ENCODE data around the gene NOXO1.

Gene NOXO1

DNA sequence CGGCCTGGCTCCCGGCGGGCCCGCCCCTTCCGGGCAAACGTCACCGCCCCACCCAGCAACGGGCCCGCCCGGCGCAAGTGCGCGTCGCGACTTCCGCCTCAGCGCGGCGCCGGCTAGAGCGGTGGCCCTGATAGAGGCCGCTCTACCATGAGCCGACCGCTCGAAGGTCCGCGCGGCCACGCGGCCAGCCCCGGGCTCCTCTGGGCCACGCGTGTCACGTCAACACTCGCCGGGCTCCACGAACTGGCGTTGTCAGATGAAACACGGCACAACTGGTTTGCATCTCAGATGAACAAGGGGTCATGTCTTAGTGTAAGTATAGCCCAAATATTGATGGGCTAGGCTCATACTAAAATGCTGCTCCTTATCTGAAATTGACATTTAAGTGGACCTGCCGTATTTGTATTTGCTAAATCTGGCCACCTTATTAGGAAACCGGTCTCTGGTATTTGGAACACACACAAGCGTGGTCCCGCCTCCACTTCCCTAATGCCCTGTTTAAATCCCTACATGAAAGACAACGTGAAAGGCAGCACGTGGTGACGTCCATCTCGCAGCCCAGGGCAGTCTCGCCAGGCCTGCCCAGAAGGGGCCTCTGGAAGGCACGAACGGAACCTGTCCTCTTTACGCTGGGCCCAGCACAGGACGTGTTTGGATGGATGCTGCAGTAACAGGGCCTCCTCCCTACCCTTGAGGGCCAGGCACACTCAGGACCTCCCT lies 28.7 kb upstream of the NOXO1 start, which contains the start of gene ZNF598:
Gene ZNF598, minus strand, starts transcription at position 31 of the 720 bp plus-strand sequence.
- peak; percentile 82 for DNase-seq

DNA sequence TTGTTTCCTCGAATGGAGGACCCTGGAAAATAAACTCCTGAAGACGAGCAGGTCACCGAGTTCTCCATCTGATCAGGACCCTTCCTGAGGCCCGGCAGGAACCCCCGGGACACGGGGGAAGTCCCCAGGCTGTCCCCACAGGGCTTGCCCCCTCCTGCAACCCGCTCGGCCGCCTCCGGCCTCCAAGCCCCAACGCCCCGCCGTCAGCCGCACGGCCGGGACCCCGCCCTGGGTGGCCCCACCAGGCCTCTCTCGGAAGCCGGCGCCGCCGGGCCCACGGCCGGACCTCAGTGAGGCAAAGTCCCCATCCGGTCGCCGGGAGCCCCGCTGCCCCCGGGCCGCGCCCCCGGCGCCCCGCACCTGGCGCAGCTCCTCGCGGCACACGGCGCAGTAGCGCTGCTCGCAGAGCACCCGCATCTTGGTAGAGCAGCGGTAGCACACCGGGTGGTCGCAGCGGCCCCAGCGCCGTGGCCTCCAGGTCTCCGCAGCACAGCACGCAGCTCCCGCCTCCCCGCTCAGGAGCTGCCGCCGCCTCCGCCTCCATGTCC lies 28.0 kb upstream of the NOXO1 start:
- no peak for DNase-seq

DNA sequence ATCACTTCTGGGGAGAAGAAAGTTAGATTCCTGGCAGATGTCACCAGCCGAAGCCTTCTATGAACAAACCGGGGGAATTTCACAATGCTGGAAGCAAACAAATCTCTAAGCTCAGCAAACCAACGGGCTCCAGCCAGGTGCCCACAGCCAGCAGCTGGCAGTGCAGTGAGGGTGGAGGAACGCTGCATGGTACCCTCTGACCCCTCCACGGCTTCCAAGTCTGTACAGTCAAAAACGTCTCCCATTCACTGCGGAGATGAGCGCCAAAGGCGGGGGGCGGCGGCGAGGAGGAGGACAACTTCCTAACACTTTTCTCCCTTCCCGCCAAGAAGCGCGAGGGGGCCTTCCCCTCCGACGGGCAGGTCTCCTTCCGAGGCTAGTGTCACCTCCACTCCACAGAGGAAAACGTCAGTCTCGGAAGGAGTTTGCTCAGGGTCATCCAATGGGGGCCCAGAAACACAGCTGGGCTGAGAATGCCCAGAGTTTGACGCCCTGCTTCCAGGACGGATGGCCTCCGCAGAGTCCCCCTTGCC lies 27.4 kb upstream of the NOXO1 start:
- DNase-seq = no peak

GRCh38 chr16:2008009-2008526 lies 26.8 kb upstream of the NOXO1 start:
- DNase-seq = no peak

- no peak for DNase-seq
Observed at GRCh38 chr16:2007081-2007836, 26.0 kb upstream of the NOXO1 start.

DNA sequence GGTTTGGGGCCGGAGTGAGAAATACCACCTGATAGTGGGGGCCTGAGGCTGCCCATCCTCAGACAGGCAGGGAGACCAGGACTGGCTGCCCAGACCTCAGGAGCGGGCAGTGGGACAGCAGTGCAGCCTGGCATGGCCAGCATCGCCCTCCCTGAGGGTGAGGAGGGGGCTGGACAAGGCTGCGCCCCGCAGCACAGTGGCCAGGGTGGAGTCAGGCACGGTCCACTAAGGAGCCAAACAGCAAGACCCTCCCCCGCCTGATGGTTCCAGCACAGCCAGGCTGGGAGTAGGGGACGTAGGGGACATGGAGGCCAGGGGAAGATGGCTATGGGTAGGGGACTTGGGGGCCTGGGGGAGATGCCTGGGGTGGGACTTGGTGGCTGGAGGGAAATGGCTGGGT lies 25.0 kb upstream of the NOXO1 start:
- no peak for DNase-seq

DNA sequence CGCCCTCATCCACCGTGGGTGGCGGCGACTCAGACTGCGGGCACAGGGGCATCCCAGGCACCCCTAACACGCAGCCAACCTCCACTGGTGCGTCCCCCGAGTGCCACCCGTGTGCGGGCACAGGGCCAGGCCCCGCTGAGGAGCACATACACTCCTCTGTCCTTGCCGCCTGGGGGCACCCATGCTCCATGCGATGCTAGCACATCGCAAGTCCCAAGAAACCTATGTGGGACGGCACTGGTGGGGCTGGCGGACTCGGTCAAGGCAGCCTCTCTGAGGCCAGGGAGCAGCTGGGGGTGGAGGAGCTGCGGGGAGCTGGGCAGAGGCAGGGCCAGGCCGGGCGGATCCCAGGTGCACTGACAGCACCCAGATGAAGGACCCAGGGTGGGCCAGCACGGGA lies 24.4 kb upstream of the NOXO1 start:
- no peak for DNase-seq

- DNase-seq = no peak
Observed at GRCh38 chr16:2004795-2005517, 23.7 kb upstream of the NOXO1 start.

GRCh38 chr16:2003827-2004641 lies 22.8 kb upstream of the NOXO1 start:
- DNase-seq = peak; percentile 80

GRCh38 chr16:2003231-2003826 lies 22.1 kb upstream of the NOXO1 start:
- no peak for DNase-seq

DNA sequence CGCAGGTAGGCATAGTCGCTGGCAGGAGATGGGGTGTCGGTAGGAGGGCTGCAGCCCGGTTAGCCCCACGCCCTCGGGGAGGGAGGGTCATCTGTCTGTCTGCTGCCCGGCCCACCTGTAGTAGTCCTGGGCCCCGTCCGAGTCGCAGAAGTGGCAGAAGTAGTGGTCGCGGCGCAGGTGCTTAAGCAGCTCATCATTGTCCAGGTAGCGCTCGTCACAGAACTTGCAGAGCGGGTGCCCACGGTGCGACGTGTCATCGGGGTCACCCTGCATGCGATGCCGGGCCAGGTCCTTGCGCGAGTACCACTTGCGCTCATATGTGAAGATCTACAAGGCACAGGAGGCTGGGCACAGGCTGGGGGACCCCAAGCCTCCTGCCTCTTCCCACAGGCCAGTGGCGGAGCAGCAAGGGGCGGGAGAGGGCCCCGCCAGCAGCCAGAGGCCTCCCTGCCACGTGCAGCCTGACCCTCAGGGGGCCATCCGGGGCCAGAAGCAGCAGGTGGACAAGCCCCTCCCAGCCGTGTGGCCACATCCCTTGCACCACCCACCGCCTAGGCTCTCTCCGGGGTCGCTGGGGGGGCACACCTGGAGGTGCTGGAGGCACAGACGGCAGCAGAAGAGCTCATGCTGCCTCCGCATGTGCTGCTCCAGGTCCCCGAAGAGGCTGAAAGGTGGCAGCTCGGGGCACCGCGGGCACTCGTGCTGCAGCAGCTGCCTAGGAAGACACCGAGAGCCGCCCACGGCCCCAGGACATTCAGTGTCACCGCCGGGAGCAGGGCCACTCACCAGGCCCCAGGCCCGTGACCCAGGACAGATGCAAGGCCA lies 21.3 kb upstream of the NOXO1 start:
- no peak for DNase-seq

DNA sequence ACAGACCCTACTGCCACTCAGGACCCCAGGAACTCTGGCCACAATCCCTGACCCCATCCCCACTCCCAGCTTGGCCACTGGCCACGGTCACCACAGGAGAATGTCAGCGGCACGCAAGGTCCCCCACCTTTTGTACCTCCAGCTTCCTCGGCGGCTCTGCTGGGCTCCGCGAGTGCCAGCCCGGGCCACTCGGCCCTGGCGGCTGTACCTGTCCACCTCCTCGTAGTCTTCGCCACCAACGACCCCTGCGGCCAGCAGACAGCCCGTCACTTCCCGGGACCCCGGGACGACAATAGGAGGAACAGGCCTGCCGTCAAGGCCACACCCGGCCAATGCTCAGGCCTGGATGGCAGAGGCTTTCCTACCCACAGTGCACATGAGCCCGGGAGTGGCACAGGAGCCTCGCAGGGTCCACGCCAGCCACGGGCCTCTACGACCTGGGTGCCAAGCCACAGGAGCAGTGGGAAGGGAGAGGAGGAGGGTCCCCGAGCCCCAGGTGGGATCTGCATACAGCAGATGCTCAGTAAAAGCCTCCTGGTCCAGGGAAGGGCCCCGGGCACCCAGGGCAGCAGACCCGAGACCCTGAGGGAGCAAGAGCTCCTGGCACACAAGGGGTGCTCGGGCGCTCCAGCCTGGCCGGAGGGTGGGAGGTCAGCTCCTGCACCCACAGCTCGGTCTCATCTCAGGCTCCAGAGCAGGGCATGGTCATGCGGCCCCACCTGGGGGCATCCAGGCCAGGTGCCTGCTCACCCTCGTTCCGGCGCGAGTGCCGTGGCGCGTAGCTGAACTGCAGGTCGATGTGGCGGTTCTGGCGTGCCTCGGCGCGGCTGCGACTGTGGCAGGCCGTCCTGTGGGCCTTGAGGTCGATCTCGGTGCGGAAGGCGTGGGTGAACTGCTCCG lies 20.4 kb upstream of the NOXO1 start:
- no peak for DNase-seq

GRCh38 chr16:2001035-2001434 lies 19.8 kb upstream of the NOXO1 start:
- DNase-seq = no peak

DNA sequence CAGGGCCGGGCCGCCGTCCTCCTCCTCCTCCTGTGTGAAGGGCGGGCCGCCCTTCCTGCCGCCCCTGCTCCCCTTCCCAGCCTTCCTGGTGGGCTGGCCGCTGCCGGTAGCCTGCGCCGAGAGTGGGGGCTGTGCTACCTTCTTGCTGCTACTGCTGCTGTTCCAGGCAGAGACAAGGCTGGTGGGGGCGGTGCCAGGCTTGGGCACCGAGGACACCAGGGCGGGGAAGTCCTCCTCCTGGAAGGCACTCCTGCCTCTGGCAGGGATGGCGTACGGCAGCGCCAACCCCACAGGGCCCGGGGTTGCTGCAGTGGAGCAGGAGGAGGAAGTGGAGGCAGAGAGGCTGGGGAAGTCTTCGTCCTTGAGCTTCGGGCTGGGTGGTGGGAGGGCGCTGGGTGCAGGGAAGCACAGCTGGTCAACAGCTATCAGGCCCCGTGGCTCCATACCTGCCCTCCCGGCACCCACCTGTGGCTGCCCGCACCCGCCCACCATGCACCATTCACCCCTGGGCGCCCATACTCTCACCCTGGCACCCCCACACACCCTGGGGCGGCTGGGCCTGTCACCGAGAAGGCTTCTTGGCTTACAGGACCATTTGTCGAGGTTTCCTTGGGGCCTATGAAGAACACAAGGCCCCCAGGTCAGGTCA lies 18.7 kb upstream of the NOXO1 start:
- DNase-seq = no peak

DNA sequence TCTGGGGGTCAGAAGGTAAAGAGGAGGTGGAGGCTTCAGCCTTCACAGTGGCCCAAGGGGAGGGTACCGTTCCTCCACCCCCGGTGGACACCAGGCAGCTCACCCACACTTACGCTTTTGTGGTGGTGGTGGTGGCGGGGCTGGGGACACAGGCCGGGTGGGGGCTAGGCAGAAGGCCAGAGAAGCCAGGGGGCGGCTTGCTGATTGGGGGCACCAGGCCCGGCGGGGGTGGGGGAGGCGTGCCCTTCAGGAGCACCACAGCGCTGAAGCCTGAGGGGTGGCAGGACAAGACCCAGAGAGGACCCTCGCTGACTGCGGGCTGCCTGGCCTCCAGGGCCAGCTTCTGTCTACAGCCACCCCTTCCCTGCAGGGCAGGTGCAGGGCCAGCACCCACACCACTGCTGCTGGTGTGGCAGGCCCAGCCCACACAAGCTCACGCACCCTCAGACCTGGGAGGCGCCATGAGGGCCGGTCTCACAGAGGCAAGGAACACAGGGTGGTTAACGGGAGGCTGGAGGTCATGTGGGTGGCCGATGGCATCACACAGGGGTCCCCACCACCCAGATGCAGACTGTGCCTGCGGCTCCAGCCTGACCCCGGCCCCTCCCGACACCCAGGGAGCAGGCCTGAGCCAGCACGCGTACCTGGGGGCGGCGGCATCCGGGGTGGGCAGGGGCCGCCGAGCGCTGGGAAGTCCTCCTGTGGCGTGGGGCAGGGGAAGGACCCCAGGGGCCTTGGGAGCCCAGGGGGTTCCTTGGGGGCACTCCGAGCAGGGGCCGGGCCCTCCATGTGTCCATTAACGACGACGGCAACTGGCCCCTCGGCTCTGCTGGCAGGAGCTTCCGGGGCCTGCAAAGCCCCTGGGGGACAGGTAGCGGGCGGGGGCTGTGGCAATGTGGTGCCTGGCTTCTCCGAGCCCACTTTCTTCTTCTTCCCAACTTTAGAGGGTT lies 17.9 kb upstream of the NOXO1 start:
- no peak for DNase-seq

DNA sequence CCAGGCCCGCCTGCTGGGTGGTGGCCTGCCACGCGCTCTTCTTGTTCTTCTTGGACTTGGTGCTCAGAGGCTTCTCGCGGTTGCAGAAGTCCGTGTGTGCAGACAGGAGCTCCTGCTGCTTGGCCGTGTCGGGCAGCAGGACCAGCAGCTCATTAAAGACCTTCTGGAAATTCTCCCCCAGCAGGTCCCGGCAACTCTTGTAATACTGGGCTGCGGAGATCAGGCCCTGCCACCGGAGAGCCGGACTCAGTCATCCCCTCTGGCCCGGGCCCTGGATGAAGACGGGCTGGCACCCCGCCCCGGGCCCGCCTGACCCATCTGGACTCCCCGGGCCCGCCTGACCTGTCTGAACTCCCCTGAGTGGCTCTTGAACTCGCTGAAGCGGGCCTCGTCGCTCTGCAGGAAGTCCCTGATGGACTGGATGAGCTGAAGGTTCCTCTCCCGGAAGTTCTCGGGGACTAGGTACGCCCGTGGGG lies 17.1 kb upstream of the NOXO1 start:
- no peak for DNase-seq

DNA sequence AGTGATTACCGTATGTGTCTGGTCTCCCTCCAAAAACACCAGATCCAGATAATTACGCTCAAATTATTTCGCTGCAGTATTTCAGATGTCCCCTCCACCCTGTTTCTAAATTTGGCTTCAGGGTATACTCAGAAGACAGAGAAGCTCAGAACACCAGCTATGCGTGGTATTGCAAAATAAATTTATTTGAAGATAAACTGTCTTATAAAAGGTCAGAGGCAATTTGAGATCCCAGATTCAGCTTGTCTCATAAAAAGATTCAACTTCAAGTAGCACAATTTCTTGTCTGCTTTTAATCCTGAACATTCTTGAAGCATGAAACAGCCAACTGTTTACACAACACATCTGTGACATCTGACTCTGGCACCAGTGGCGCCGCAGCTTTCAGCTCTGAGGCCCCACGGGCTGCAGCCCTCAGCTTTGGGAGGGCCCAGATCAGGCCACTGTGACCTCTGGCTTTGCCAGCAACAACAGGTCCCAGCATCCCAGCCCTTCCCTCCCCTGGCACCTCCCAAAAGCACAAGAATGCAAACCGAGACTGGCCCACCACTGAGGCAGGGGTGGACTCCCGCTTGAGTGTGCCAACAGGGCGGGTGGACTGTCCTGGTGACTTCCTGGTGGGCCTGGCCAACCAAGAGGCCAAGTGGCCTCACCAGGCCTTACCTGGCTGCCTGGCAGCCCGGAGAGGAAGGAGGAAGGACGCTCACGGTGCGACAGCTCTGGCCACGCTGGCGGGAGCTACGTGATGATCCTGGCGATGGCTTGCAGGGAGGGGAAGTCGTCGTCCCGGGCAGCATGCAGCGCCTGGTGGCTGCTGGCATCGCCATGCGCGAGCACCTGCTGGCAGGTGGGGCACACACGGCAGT lies 16.5 kb upstream of the NOXO1 start:
- no peak for DNase-seq

Measured in activated CD4-positive, CD25-positive, alpha-beta regulatory T cell treated with anti-CD3 and anti-CD28 coated beads, Interleukin-2, amount 50 U/mL, for 72 hours (primary cell).